SW 1271 (cell line): Measurements from ENCODE around the gene ATG3.
"Not testable (repeated sequence)": the region's sequence is repeated elsewhere in the genome, so short reads cannot be mapped to it uniquely, and the experiment has no call there.

ENCODE experiments used
- DNase-seq, 2 experiments: peaks; one replicate each; lab custom pipeline; 2025; lab: John Stamatoyannopoulos, UW

Gene ATG3

DNA sequence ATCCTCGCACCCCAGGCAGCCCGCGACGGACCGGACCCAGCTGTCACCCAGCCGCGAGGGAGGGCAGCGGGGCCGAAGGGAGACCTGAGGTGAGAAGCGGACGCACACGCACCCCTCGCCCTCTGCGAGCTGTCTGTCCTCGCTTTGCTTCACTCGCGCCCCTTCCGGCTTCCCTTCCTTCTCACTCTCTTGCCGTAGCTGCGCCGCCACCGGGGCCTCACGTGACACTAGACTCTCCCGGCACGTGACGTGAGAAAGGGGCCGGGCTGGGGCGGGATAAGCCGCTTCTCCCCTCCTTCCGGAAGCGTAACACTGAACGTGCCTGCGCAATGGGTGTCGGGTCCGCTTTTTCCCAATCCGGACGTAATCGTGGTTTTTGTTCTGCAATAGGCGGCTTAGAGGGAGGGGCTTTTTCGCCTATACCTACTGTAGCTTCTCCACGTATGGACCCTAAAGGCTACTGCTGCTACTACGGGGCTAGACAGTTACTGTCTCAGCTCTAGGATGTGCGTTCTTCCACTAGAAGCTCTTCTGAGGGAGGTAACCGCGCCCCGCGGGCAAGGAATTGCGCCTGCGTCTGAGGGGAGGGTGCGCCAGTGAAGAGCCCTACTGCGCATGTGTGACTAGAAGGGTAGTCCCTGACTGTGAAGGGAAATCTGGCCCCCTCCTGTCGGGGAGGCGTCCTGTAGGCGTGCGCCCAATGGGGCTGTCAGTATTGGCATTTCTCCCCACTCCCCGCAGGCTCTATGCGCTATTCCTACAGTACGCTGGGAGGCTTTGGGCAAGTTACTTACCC, at the start of gene ATG3, which contains the start of gene SLC35A5:
Gene ATG3, minus strand, starts transcription at position 229 of the 796 bp plus-strand sequence. CDS start 434 bp downstream, outside the sequence.
Gene SLC35A5, plus strand, starts transcription at position 312 of the 796 bp plus-strand sequence. CDS start 1,359 bp downstream, outside the sequence.
- peak; percentile 96 to 99 for DNase-seq

DNA sequence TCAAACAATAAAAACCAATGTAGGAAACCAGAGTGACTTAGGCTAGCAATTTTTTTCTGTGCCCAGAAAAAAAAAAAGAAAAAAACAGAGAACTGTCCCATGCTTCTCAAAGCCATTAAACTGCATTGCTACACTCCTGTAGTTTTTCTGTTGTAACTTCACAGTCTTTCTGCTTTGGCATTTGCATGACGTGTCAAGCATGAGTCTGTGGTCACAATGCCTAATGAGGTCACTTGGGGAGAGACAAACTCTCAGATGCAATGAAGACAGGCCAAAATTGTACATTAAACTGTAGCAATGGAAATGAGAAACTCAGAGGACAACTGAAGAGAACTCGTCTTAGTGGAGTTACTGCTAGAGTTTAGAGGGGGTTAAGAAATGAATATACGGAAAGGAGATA, 48.4 kb upstream of the ATG3 start:
- no peak for DNase-seq

DNA sequence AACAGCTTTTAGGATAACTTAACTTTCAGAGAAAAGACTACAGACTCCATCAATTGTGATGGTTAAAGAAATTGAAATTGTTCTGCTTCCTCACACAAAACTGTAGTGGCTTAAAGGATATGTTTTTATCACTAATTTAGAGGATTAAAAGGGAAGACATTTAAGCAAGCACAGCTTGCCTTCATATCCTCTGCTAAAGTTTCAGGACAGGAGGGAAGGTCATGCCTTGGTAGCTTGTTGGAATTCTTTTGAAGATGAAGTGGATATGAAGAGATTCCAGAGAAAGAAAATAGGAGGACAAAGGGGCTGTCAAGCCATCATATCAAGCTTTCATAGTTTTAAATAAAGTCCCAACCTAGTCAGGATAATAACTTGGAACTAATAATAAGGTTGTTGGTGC, 46.1 kb upstream of the ATG3 start:
- no peak for DNase-seq

GRCh38 chr3:112606098-112606497, 44.3 kb upstream of the ATG3 start:
- DNase-seq = no peak

DNA sequence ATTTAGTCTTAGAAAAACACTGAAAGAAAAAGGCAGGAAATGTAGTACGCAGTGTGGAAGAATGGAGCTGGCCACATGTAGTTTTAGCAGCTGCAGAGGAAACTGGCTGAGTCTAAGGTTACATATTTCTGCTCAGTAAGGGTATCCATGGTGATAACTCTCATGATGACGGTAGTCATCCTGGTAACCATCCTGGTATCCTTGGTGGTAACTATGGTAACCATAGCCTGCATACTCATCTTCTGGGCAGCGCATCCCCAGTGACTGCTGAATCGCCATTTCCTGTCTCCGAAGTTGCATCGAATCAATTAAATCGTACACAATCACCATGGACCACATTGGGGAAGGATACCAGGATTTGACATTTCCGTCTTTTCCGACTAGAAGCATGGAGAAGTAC, 43.5 kb upstream of the ATG3 start:
- peak in 1 of 2 experiments; percentile 22 for DNase-seq

- DNase-seq = peak in 1 of 2 experiments; percentile 65
These were observed 42.8 kb upstream of the ATG3 start for GRCh38 chr3:112604536-112604935.

DNA sequence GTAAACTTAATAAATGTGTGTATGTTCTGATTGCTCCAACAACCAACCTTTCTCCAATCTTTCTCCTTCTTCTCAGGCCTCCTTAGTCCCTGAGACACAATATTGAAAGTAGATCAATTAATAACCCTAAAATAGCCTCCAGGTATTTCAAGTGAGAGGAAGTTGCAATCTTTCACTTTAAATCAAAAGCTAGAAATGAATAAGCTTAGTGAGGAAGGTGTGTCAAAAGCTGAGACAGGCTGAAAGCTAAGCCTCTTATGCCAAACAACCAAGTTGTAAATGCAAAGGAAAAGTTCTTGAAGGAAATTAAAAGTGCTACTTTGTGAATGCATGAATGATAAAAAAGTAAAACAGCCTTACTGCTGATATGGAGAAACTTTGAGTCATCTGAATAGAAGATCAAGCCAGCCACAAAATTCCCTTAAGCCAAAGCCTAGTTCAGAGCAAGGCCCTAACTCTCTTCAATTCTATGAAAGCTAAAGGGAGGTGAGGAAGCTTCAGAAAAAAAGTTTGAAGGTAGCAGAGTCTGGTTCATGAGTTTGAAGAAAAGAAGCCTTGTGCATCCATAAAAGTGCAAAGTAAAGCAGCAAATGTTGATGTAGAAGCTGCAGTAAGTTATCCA, 40.6 kb upstream of the ATG3 start:
- DNase-seq = no peak

DNA sequence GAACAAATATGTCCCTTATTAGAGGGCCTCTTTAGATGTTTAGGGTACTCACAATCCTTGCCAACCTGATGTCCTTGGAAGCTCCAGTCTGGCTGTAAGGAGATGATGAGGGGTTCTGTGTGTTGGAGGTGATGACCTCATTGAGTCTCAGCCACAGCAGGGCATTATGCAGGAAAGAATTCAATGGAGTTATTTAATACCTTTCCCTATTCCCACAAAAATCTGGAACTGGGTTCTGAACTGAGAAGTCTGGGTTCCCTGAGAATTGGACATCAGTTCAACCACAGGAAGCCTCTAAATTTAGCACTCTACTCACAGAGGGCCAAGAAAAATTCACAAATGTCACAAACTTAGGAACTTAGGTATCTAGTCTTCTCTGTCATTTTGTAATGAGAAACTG, 37.0 kb upstream of the ATG3 start:
- DNase-seq = no peak

GRCh38 chr3:112597945-112598344, 36.2 kb upstream of the ATG3 start:
- no peak for DNase-seq

- no peak for DNase-seq
These were observed 33.1 kb upstream of the ATG3 start for GRCh38 chr3:112594856-112595255.

GRCh38 chr3:112593258-112593657, 31.5 kb upstream of the ATG3 start:
- DNase-seq = no peak

DNA sequence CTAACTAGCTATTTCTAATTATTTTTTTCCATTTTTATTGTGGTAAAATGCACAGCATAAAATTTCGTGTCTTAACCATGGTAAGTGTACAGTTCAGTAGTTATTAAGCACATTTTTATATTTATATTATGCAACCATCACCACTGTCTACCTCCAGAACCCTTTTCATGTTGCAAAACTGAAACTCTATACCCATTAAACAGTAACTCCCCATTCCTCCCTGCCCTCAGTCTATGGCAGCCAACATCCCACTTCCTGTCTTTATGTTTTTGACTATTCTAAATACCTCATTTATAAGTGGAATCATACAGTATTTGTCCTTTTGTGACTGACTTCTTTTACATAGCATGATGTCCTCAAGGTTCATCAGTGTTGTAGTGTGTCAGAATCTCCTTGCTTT, 25.6 kb upstream of the ATG3 start:
- DNase-seq = no peak

DNA sequence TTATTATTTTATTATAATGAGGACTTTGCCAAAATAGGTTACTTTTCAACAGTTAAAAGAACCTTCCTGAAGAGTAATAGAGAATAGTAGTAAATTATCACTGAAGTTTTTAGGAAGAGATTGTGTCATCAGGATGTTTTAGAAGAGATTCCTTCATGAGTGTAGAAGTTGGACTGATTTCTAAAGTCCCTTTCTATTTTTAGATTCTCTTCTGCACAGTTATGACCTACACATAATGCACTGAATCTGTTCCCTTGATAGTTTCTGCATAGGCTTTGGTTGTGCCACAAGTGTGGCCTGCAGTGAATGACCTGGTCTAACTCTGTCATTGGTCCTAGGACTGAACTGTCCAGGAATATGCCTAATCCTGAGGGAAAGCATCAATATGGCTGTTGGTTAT, 24.0 kb upstream of the ATG3 start:
- DNase-seq = no peak

DNA sequence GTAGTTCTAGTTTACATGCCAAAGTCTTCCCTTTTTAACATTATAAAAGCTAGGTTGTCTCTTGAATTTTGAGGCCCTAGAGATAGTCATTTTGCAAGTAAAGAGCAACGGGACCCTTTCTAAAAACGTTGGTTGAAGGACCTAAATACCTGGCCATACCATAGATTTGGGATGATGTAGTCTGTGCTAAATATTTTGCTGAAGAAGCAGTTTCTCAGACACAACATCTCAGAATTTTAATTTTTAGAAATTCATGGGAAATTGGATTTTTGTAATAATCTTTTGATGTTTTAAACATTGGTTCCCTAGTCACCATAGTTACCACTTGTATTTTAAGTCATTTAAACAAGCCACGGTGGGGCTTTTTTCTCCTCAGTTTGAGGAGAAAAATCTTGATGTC, 21.3 kb upstream of the ATG3 start:
- DNase-seq = no peak

GRCh38 chr3:112582244-112582874, 20.6 kb upstream of the ATG3 start:
- peak in 1 of 2 experiments; percentile 71 for DNase-seq

DNA sequence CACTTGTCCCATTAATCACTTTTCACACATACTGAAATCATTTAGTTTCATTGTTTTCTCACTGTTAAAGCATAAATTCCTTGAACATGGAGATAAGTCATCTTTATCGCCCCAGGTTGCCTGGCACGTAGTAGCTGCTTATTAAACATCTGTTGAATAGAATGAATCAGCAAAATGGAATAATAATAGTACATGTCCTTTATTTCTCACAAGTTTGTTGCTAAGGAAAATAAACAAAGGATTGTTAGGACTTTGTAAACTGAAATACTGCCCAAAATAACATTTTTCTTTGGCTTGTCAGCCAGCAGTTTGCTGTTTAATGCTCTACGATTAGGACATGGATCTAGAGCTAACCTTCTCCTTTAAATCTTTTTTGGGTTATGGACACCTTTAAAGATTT, 17.9 kb upstream of the ATG3 start:
- DNase-seq = no peak

GRCh38 chr3:112579232-112579631, 17.5 kb upstream of the ATG3 start:
- no peak for DNase-seq

GRCh38 chr3:112572701-112573100, 10.9 kb upstream of the ATG3 start:
- DNase-seq = no peak

- DNase-seq = no peak
These were observed 7.5 kb upstream of the ATG3 start for GRCh38 chr3:112569265-112569664.

DNA sequence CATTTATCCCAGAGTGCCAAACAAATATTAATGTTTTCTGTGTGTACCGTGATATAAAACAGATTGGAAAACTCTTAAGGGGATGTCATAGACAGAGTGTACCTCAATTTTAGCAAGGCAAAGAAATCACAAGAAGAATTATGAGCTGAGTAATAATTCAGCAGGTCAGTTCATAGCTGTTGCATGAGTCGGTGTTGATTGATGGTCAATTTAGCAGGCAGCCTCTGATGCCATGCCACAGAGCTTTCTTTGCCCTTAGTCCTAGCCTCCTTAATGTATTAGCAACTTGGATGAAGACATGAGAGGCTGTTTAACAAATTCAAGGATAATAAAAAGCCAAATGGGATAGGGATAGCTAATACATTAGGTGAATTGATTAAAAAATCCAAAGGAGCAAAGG, 6.9 kb upstream of the ATG3 start:
- no peak for DNase-seq

- DNase-seq = no peak
These were observed 3.2 kb upstream of the ATG3 start for GRCh38 chr3:112564940-112565305.

- not testable (repeated sequence) for DNase-seq
These were observed 2.6 kb upstream of the ATG3 start for GRCh38 chr3:112564247-112564939.

- DNase-seq = peak; percentile 59 to 83
These were observed 353 bp downstream of the ATG3 start for GRCh38 chr3:112561484-112561733.
